T-cell (primary cell): Measurements from ENCODE around the gene ERICH3. TPM values are rescaled to one million over a fixed set of nuclear protein-coding genes. Genes with fewer than 3 reads are reported as not detected.

Source experiments
- ATAC-seq, 4 experiments: fragments of 200-7000 bp in 3 of 4; fragments of 150-1000 bp in 1 of 4; cut with Tn5 transposase; replicated peaks in 1 of 4; 1 replicate in 3 of 4; 2 replicates in 1 of 4; pipeline ENCODE4 v1.10.0; 2021; ENCODE audit warnings: moderate library complexity in 3 of 4, mild to moderate bottlenecking in 2 of 4, moderate number of reproducible peaks in 1 of 4
- CTCF ChIA-PET, 2 donors: fragments of 300-600 bp; sonication (Branson Sonifier 250); formaldehyde crosslinking; loops; one replicate each; lab custom pipeline; 2022; ENCODE audit warnings: antibody characterized with exemption in 2 of 2; lab: Charles Lee
- POLR2A ChIA-PET, 2 donors: fragments of 300-600 bp; sonication (Branson Sonifier 250); formaldehyde crosslinking; loops; one replicate each; lab custom pipeline; 2022; ENCODE audit warnings: antibody characterized with exemption in 2 of 2; lab: Charles Lee
- DNase-seq, 35 experiments: peaks; one replicate each; pipeline versions ENCODE4 v3.0.0 to v3.0.0-alpha.2; 2013 to 2023
- H3K27ac ChIP-seq: one replicate; pipeline ENCODE4 v1.5.1; 2013; ENCODE audit warnings: low read length
- H3K27me3 ChIP-seq, 2 experiments: replicated peaks in 1 of 2; 1 replicate in 1 of 2; 2 replicates in 1 of 2; pipeline versions ENCODE4 v1.6.1 to v1.7.0; 2013; ENCODE audit warnings: low read length in 1 of 2, mixed read lengths in 1 of 2; ENCODE audit not compliant: control insufficient read depth in 2 of 2, insufficient read depth in 2 of 2; ENCODE audit errors: extremely low read depth in 1 of 2
- H3K36me3 ChIP-seq, 2 donors: 1 replicate in 1 of 2; 2 replicates in 1 of 2; pipeline versions ENCODE4 v1.6.1 to v1.7.0; 2013; ENCODE audit warnings: low read length in 1 of 2; ENCODE audit not compliant: control insufficient read depth in 2 of 2, insufficient read depth in 1 of 2; ENCODE audit errors: extremely low read depth in 1 of 2
- H3K4me1 ChIP-seq, 2 experiments: 1 replicate in 1 of 2; 2 replicates in 1 of 2; pipeline versions ENCODE4 v1.6.1 to v1.7.0; 2013; ENCODE audit warnings: low read length in 2 of 2, mixed read lengths in 1 of 2; ENCODE audit not compliant: insufficient read depth in 2 of 2, control insufficient read depth in 1 of 2; ENCODE audit errors: extremely low read depth in 1 of 2
- H3K4me3 ChIP-seq, 2 donors: 1 replicate in 1 of 2; 2 replicates in 1 of 2; pipeline versions ENCODE4 v1.5.1 to v1.7.0; 2013; ENCODE audit warnings: mild to moderate bottlenecking in 2 of 2, low read length in 1 of 2, moderate library complexity in 1 of 2; ENCODE audit not compliant: control insufficient read depth in 1 of 2; ENCODE audit errors: extremely low read depth in 1 of 2
- H3K9me3 ChIP-seq: 2 replicates; pipeline ENCODE4 v1.7.0; 2013
- H3K27ac Mint-ChIP-seq, 2 donors: one replicate each; pipeline ENCODE4 v1.8.0; 2020 to 2021; ENCODE audit warnings: mild to moderate bottlenecking in 2 of 2, mixed read lengths in 2 of 2
- H3K27me3 Mint-ChIP-seq, 2 donors: one replicate each; pipeline ENCODE4 v1.8.0; 2021 to 2022; ENCODE audit warnings: mixed read lengths in 2 of 2
- H3K36me3 Mint-ChIP-seq: one replicate; pipeline ENCODE4 v1.8.0; 2021; ENCODE audit warnings: mixed read lengths
- H3K4me1 Mint-ChIP-seq, 3 donors: one replicate each; pipeline ENCODE4 v1.8.0; 2020 to 2022; ENCODE audit warnings: mixed read lengths in 3 of 3, mild to moderate bottlenecking in 1 of 3
- H3K4me3 Mint-ChIP-seq, 3 donors: one replicate each; pipeline ENCODE4 v1.8.0; 2020 to 2022; ENCODE audit warnings: mild to moderate bottlenecking in 3 of 3, mixed read lengths in 3 of 3, moderate library complexity in 3 of 3
- H3K9me3 Mint-ChIP-seq, 3 donors: one replicate each; pipeline ENCODE4 v1.8.0; 2020 to 2022; ENCODE audit warnings: mixed read lengths in 3 of 3
- WGBS: methylation state at CpG from one replicate; pipeline ENCODE4 v1.1.5; 2013; ENCODE audit warnings: missing lambda C conversion rate; ENCODE audit not compliant: insufficient coverage; 5-methylcytosine and 5-hydroxymethylcytosine counted together
- total RNA-seq, 35 experiments: library from RNA in 6 of 35; stranded (reverse) in 6 of 35; fragments of 120-200 nt in 1 of 35; gene quantifications; one replicate each; pipeline versions ENCODE4 v1.2.1 to v1.2.4 and lab custom pipeline; 2013 to 2026

Gene ERICH3
- total RNA-seq, 5 donors from 2014 or later (not counting 1 experiment from before 2014, with no cell fraction given): 0.03 TPM; not detected in 4

GRCh38 chr1:74629283-74629682 is 44.3 kb downstream of the ERICH3 start:
- H3K4me1 Mint-ChIP-seq: no peaks in the 10 kb centered on the region
- no peaks in the 10 kb centered on the region for H3K36me3 Mint-ChIP-seq
- H3K27me3 Mint-ChIP-seq: peaks cover 0 to 3% of the 10 kb centered on the region in 2 donors
- POLR2A ChIA-PET: no interaction called here
- CTCF ChIA-PET: no interaction called here
- Histone ChIP-seq H3K27me3 (no peaks in the 10 kb centered on the region), H3K9me3 (no peaks in the 10 kb centered on the region), H3K36me3 (no peaks in the 10 kb centered on the region), H3K27ac (no peak overlapping the region), H3K4me1 (no peaks in the 10 kb centered on the region), H3K4me3 (no peak overlapping the region)
- WGBS: 51% methylated on average over 2 of the region's 2 CpGs
- ATAC-seq (no peak), DNase-seq (no peak)
- H3K9me3 Mint-ChIP-seq: peaks cover 0 to 3% (median 3%) of the 10 kb centered on the region in 3 donors
- no peak overlapping the region for H3K4me3 Mint-ChIP-seq
- H3K27ac Mint-ChIP-seq: no peak overlapping the region

GRCh38 chr1:74623716-74624115 is 49.9 kb downstream of the ERICH3 start:
- Histone ChIP-seq H3K4me3 (no peak overlapping the region), H3K36me3 (no peaks in the 10 kb centered on the region), H3K27ac (no peak overlapping the region), H3K27me3 (no peaks in the 10 kb centered on the region), H3K4me1 (no peaks in the 10 kb centered on the region), H3K9me3 (no peaks in the 10 kb centered on the region)
- no peaks in the 10 kb centered on the region for H3K4me1 Mint-ChIP-seq
- no peak for ATAC-seq
- H3K9me3 Mint-ChIP-seq: peaks cover 0 to 3% (median 3%) of the 10 kb centered on the region in 3 donors
- no peak for DNase-seq
- H3K27ac Mint-ChIP-seq: no peak overlapping the region
- ChIA-PET POLR2A (no interaction called here), CTCF (no interaction called here)
- H3K36me3 Mint-ChIP-seq: no peaks in the 10 kb centered on the region
- H3K27me3 Mint-ChIP-seq: peaks cover 0 to 3% of the 10 kb centered on the region in 2 donors
- 80% methylated on average over 1 of the region's 2 CpGs for WGBS
- no peak overlapping the region for H3K4me3 Mint-ChIP-seq

GRCh38 chr1:74620242-74620641 is 53.4 kb downstream of the ERICH3 start:
- no peaks in the 10 kb centered on the region for H3K4me1 ChIP-seq
- ATAC-seq (no peak), DNase-seq (no peak)
- Mint-ChIP-seq H3K36me3 (no peaks in the 10 kb centered on the region), H3K4me3 (no peak overlapping the region), H3K4me1 (no peaks in the 10 kb centered on the region), H3K27me3 (peaks cover 0 to 3% of the 10 kb centered on the region in 2 donors), H3K27ac (no peak overlapping the region), H3K9me3 (no peaks in the 10 kb centered on the region)
- CTCF ChIA-PET: no interaction called here
- H3K9me3 ChIP-seq: no peaks in the 10 kb centered on the region
- H3K4me3 ChIP-seq: no peak overlapping the region
- WGBS: no CpG with 5 or more reads among the region's 3 CpGs
- H3K36me3 ChIP-seq: no peaks in the 10 kb centered on the region
- H3K27ac ChIP-seq: no peak overlapping the region
- POLR2A ChIA-PET: interaction anchor here in 1 of 2 donors (0.5 kb wide), 1 partner anchor 56 kb away, joined by 3 read pairs; no protein-coding TSS in a partner anchor
- H3K27me3 ChIP-seq: no peaks in the 10 kb centered on the region

- no peaks in the 10 kb centered on the region for H3K36me3 Mint-ChIP-seq
- 58% methylated on average over 2 of the region's 2 CpGs for WGBS
- H3K4me1 Mint-ChIP-seq: no peaks in the 10 kb centered on the region
- Histone ChIP-seq H3K27me3 (no peaks in the 10 kb centered on the region), H3K27ac (no peak overlapping the region), H3K4me1 (no peaks in the 10 kb centered on the region), H3K9me3 (no peaks in the 10 kb centered on the region), H3K4me3 (no peak overlapping the region), H3K36me3 (no peaks in the 10 kb centered on the region)
- ChIA-PET CTCF (no interaction called here), POLR2A (no interaction called here)
- ATAC-seq (no peak), DNase-seq (no peak)
- peaks cover 0 to 3% of the 10 kb centered on the region in 2 donors for H3K27me3 Mint-ChIP-seq
- no peak overlapping the region for H3K4me3 Mint-ChIP-seq
- no peaks in the 10 kb centered on the region for H3K9me3 Mint-ChIP-seq
- no peak overlapping the region for H3K27ac Mint-ChIP-seq
Measured at GRCh38 chr1:74618974-74619373, 54.6 kb downstream of the ERICH3 start.

GRCh38 chr1:74613894-74614293 is 59.7 kb downstream of the ERICH3 start:
- no peak overlapping the region for H3K4me3 ChIP-seq
- no peak overlapping the region for H3K27ac ChIP-seq
- Mint-ChIP-seq H3K27me3 (peaks cover 0 to 3% of the 10 kb centered on the region in 2 donors), H3K27ac (no peak overlapping the region), H3K4me1 (no peaks in the 10 kb centered on the region), H3K9me3 (no peaks in the 10 kb centered on the region), H3K4me3 (no peak overlapping the region), H3K36me3 (no peaks in the 10 kb centered on the region)
- no peaks in the 10 kb centered on the region for H3K4me1 ChIP-seq
- CTCF ChIA-PET: no interaction called here
- POLR2A ChIA-PET: no interaction called here
- no peaks in the 10 kb centered on the region for H3K9me3 ChIP-seq
- DNase-seq (no peak), ATAC-seq (no peak)
- no peaks in the 10 kb centered on the region for H3K36me3 ChIP-seq
- H3K27me3 ChIP-seq: no peaks in the 10 kb centered on the region
- no CpG with 5 or more reads among the region's 2 CpGs for WGBS

GRCh38 chr1:74611887-74612286 is 61.7 kb downstream of the ERICH3 start:
- Histone ChIP-seq H3K9me3 (no peaks in the 10 kb centered on the region), H3K27ac (no peak overlapping the region), H3K27me3 (no peaks in the 10 kb centered on the region), H3K36me3 (no peaks in the 10 kb centered on the region), H3K4me3 (no peak overlapping the region), H3K4me1 (no peaks in the 10 kb centered on the region)
- CTCF ChIA-PET: no interaction called here
- H3K36me3 Mint-ChIP-seq: no peaks in the 10 kb centered on the region
- DNase-seq (no peak), ATAC-seq (no peak)
- H3K27ac Mint-ChIP-seq: no peak overlapping the region
- H3K4me1 Mint-ChIP-seq: no peaks in the 10 kb centered on the region
- POLR2A ChIA-PET: no interaction called here
- no peaks in the 10 kb centered on the region for H3K27me3 Mint-ChIP-seq
- H3K4me3 Mint-ChIP-seq: no peak overlapping the region
- no peaks in the 10 kb centered on the region for H3K9me3 Mint-ChIP-seq
- WGBS: no CpG with 5 or more reads among the region's 2 CpGs

GRCh38 chr1:74610961-74611360 is 62.6 kb downstream of the ERICH3 start:
- Mint-ChIP-seq H3K27me3 (no peaks in the 10 kb centered on the region), H3K4me1 (no peaks in the 10 kb centered on the region), H3K27ac (no peak overlapping the region), H3K36me3 (no peaks in the 10 kb centered on the region), H3K9me3 (no peaks in the 10 kb centered on the region), H3K4me3 (no peak overlapping the region)
- WGBS: 48% methylated on average over 2 of the region's 2 CpGs
- no peak for DNase-seq
- ATAC-seq: no peak
- ChIA-PET CTCF (no interaction called here), POLR2A (no interaction called here)
- Histone ChIP-seq H3K9me3 (no peaks in the 10 kb centered on the region), H3K27me3 (no peaks in the 10 kb centered on the region), H3K4me3 (no peak overlapping the region), H3K36me3 (no peaks in the 10 kb centered on the region), H3K4me1 (no peaks in the 10 kb centered on the region), H3K27ac (no peak overlapping the region)
